IMR-90 (cell line): ENCODE results near the gene ATP6V0A4.

Source experiments
- BHLHE40 ChIP-seq: fragments of 150-350 bp; IDR thresholded peaks from 2 replicates; pipeline ENCODE4 v1.6.1; 2016; ENCODE audit warnings: mild to moderate bottlenecking, low read depth, low read length
- CEBPB ChIP-seq: IDR thresholded peaks from 2 replicates; pipeline ENCODE4 v1.6.1; 2012; ENCODE audit warnings: low read depth, low read length, improper control_type of control experiment
- CTCF ChIP-seq: conservative IDR thresholded peaks from 2 replicates; pipeline ENCODE4 v1.5.1; 2012; ENCODE audit warnings: mild to moderate bottlenecking, low read depth, low read length, improper control_type of control experiment
- RAD21 ChIP-seq: IDR thresholded peaks from 2 replicates; pipeline ENCODE4 v1.6.1; 2012; ENCODE audit warnings: low read length, improper control_type of control experiment

- no peak for TF ChIP-seq CTCF
- TF ChIP-seq CEBPB = no peak
- TF ChIP-seq RAD21 = no peak
- no peak for TF ChIP-seq BHLHE40
Observed at GRCh38 chr7:138698281-138698680, 99.7 kb downstream of the ATP6V0A4 start.
